Activated T-cell treated with anti-CD3 and anti-CD28 coated beads for 48 hours (primary cell): Measurements from ENCODE around the gene C22orf23.
"Not testable (repeated sequence)": the region's sequence is repeated elsewhere in the genome, so short reads cannot be mapped to it uniquely, and the experiment has no call there.

ENCODE experiments used
- DNase-seq: peaks from one replicate; pipeline ENCODE4 v3.0.0-alpha.2; 2020; ENCODE audit warnings: low read depth

C22orf23 gene

DNA sequence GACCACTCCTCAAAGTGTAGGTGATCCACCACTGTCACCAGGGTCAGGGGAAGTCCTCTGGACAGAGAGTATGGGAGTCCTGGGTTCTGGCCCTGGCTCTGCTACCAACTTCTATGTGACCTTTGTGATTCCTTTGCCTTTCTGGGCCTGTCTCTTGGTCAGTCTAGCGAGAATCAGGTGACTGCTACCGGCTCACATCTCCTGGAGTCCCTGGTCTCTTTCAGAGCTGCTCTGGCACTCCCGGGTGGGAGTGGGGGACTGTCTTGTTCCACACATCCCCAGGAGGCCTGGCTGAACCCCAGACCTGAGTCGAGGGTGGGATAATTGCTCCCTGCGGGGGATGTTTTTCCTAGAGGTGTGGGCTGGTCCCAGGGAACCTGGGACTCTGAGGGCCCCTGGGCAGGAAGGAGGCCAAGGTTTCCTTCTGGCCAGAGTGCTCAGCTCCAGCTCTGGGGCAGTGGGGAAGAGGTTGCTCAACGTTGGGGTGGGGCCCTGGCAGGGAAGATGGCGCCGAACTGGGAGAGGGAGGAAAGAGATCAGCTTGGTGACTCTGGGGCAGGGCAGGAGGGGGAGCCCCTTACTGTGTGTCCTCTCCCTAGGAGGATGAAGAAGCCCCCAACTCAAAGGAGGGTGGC lies 28.9 kb upstream of the C22orf23 start:
- no peak for DNase-seq

DNA sequence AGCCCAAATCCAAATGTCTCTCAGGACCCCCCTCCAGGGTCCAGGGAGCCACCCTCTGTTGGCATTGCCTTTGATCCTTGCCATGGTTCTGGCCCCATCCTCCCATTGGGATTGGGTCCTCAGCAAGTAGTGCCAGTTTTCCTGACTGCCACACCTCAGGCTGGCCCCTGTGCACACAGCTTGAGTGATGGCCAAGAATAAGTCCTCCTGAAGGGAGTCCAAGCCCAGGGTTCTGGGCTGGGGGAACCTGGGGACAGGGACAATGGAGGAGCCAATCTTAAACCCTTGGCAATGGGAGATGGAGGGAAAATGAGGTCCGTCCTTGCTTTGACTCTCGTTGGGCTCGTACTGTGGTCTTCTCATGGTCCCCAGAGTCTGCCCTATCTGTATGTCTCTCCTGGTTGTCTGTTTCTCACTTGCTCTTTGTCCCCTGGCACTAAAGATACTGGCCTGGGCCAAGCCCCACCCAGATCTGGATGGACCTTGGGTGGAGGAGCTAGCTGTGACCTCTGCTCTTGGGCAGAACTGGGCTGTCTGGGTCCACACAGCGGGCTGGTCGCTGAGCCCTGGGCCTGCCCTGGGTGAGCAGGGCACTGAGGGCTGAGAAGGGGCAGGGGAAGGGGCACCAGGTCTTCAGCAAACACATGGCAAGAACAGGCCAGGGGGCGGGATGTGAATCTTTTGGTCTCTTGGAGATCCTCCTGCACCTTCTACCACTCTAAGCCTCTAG lies 28.0 kb upstream of the C22orf23 start:
- no peak for DNase-seq

DNA sequence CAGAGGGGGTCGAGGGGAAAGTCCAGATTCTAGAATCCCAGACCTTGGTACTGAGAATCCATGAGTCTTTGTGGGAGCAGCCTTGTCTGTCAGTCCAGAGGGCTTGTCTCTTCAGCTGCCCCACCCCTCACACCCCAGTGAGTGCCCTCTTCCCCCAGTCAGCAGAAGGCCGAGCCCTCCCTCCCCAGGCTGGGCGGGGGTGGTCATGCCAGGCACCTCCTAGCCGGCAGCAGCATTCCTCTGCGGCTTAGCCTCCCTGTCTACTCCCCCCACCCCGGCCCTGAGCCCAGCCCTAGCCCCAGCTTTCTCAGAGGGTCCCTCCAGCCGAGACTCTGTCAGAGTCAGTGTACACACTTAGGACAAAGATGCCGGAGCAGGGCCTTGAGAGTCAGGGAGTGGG lies 26.4 kb upstream of the C22orf23 start:
- no peak for DNase-seq

DNA sequence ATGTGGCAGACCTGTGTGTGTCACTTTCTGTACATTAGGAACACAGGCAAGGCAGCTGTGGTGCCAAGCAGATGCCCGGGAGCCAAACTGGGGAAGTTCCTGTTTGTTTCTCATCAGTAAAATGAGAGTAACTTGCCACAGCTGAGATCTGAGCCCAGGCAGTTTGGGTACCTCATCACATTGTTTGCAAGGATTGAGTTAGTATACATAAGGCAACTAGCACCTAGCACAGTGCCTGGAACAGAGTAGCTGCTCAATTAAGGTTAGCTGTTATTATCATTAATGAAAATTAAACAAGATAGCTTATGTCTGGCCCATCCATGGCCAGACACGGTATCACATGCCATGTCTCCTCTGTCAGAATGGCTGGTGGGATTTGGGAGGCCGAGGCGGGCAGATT lies 23.1 kb upstream of the C22orf23 start:
- DNase-seq: no peak

- DNase-seq: not testable (repeated sequence)
Measured at GRCh38 chr22:37976022-37976421, 22.6 kb upstream of the C22orf23 start.

GRCh38 chr22:37975153-37975552 lies 21.8 kb upstream of the C22orf23 start:
- DNase-seq: no peak

- no peak for DNase-seq
Measured at GRCh38 chr22:37973271-37974170, 20.1 kb upstream of the C22orf23 start.

DNA sequence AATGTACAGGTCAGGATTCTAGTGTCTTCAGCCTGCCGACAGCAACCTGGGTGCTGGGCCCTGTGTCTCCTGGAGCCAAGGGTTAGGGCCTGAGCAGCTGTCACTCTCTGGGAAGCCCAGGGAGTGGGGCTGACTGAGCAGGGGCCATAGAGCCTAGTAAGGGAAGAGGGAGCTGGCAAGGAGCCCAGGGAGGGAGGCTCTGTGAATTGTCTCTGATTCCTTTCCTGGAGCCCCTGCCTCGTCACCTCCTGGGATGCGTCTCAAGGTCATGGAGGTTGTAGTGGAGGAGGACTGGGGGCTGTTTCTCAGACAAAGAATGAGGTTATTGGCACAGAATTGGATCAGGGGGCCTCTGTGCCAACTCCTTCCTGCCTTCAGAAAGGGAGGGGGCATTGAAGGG lies 19.1 kb upstream of the C22orf23 start:
- no peak for DNase-seq

DNA sequence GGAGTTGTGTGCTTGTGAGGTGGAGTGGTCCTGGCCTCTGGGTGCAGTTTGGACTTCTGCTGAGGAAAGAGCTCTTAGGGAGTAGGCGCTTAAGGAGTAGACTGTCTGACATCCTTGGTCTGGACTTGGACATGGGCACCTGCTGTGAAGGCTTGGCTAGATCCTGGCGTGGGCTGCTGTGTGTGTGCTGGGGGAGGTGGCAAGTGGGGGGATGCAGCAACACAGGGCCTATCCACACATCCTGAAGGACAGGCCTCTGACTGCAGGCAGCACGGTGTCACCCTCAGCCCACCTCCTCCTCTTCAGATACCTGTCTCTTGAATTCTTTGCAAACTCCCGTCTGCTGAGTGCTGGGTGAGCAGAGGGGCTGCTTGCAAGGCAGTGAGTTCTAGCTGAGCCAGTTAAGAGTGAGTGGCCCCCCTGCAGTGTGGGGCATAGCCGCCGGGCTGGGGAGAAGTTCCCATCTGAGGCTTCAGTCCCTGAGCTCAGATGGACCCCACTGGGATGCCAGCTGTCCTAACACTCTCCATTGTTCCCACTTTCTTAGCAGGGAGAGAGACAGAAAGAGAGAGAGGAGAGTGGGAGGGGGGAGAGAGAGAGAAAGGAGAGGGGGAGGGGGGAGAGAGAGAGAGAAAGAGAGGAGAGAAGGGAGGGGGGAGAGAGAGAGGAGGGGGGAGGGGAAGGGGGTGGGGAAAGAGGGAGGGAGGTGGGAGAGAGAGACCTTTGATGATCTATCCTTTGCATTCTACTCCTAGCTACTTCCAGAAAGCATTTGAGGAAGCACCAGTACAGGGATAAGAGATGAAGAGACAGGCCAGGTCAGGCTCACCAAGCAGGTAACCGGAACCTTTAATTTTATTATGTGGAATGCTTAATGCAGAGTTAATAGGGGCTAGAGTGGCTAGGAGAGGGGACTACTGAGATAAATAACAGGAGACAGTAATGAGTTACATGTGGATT lies 18.4 kb upstream of the C22orf23 start:
- no peak for DNase-seq

- DNase-seq: no peak
Measured at GRCh38 chr22:37970864-37971263, 17.5 kb upstream of the C22orf23 start.

GRCh38 chr22:37968452-37969251 lies 15.3 kb upstream of the C22orf23 start:
- no peak for DNase-seq

DNA sequence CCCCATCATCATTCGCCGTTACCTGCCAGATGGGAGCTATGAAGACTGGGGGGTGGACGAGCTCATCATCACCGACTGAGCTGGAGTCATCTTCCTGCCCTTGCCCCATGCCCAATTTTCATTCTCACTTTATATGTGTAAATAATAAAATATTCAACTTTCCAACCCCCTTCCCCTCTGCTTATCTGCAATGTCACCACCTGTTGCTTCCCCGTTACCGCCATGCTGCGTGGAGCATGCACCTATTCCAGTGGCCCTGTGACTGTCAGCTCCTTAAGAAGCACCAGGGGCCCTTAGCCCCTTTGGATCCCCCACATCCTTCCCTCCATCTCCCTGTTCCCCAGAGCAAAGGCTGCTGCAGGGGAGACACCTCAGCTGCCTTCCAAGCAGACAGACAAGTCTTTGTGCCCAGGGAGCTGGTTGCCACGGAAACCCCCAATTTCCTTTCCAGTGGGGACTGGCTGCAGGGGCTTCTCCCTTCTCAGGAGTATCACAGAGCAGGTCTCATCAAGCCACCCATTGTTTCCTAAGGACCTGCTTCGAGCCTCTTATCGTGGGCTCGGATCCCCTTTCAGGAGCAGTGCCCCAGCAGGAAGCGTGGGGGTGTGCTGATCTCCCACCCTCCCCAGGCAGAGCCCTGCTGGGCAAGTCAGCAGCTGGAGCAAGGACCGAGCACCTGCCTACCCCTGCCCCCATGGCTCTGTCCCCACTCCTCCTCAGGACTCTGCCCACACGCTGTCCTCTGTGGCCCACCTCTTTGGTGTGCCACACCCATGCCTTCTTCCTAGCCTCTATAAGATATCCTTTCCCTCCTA lies 14.4 kb upstream of the C22orf23 start:
- no peak for DNase-seq

- no peak for DNase-seq
Measured at GRCh38 chr22:37967147-37967546, 13.7 kb upstream of the C22orf23 start.

- no peak for DNase-seq
Measured at GRCh38 chr22:37965940-37966664, 12.7 kb upstream of the C22orf23 start.

DNA sequence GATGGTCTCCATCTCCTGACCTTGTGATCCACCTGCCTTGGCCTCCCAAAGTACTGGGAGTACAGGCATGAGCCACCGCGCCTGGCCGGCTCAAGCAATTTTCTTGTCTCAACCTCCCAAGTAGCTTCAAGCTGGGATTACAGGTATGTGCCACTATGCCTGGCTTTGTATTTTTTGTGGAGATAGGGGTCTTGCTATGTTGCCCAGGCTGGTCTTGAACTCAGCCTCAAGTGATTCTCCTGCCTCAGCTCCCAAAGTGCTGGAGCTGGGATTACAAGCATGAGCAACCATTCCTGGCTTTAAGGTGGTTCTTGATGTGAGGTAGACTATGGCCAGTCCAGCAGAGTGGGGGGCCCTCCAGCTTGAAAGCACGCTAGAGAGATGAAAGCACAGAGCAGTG lies 7.7 kb upstream of the C22orf23 start:
- DNase-seq: no peak

- DNase-seq: no peak
Measured at GRCh38 chr22:37959231-37959825, 5.9 kb upstream of the C22orf23 start.

DNA sequence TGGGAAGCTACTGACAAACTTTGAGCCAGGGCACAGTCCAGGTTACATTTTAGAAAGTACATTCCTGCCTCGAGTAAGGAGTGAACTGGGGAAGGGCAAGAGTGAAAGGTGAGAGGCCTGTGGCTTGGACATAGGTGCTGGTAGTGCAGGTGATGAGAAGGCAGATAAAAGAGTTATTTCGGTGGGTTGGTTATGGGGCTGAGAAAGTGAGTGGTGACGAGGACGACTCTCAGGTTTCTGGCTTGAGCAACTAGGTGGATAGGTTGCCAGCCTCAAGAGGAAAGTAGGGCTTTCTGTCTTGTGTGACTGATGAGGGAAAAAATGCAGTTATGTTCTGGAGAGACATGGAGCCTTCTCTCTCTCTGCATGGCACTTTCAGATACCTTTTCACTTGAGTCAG lies 3.8 kb upstream of the C22orf23 start:
- no peak for DNase-seq

GRCh38 chr22:37955825-37956397 lies 2.5 kb upstream of the C22orf23 start:
- not testable (repeated sequence) for DNase-seq

GRCh38 chr22:37954686-37955085 lies 1.3 kb upstream of the C22orf23 start:
- DNase-seq: no peak
